Esophagus squamous epithelium (tissue), 4 donors: ENCODE measurements around the gene MGAT5B.

Source experiments
- CTCF ChIP-seq, 6 experiments: fragments of 450-650 bp in 4 of 6; fragments of 200-600 bp in 2 of 6; sonication (generic) in 2 of 6; IDR thresholded peaks; one replicate each; pipeline ENCODE4 v1.5.1; 2016 to 2019; ENCODE audit warnings: antibody characterized with exemption in 6 of 6, mild to moderate bottlenecking in 4 of 6, moderate library complexity in 4 of 6
- POLR2A ChIP-seq, 4 donors: fragments of 450-650 bp; IDR thresholded peaks; one replicate each; pipeline ENCODE4 v1.6.1; 2017; ENCODE audit warnings: antibody characterized with exemption in 4 of 4, mild to moderate bottlenecking in 4 of 4, moderate library complexity in 3 of 4

- TF ChIP-seq POLR2A (IDR thresholded peaks at IDR 0.05) (no peak), CTCF (IDR thresholded peaks at IDR 0.05) (no peak)
Measured at GRCh38 chr17:76940738-76941350, 72.6 kb downstream of the MGAT5B start.
